GM20000 (cell line): ENCODE data around the gene PITX1.

ENCODE experiments used
- DNase-seq: peaks from one replicate; pipeline ENCODE4 v3.0.0; 2012; ENCODE audit warnings: low spot score
- TF ChIP-seq, protein P1 (sequence below): IDR thresholded peaks from 2 replicates; pipeline ENCODE4 v1.5.1; 2012; ENCODE audit warnings: mild to moderate bottlenecking, control low read depth; ENCODE audit errors: extremely low read depth, missing control alignments

PITX1 gene

DNA sequence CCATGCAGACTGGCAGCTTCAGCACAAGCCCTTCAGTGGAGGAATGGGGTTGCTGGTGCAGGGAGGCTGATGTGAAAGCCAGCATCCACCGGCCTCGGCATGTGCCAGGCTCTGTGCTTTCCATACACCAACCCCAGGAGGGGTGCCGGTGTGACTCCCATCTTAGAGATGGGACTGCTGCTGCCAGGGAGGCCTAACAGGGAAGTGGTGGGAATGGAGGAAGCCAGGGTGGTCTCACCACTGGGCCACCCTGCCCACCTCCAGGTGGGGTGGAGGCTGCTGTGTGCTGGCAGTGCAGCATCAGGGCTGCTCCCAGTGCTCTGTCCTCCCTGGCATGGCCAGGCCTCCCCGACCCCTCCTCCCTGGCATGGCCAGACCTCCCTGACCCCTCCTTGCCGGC is 32.8 kb upstream of the PITX1 start:
- TF ChIP-seq, protein P1, sequence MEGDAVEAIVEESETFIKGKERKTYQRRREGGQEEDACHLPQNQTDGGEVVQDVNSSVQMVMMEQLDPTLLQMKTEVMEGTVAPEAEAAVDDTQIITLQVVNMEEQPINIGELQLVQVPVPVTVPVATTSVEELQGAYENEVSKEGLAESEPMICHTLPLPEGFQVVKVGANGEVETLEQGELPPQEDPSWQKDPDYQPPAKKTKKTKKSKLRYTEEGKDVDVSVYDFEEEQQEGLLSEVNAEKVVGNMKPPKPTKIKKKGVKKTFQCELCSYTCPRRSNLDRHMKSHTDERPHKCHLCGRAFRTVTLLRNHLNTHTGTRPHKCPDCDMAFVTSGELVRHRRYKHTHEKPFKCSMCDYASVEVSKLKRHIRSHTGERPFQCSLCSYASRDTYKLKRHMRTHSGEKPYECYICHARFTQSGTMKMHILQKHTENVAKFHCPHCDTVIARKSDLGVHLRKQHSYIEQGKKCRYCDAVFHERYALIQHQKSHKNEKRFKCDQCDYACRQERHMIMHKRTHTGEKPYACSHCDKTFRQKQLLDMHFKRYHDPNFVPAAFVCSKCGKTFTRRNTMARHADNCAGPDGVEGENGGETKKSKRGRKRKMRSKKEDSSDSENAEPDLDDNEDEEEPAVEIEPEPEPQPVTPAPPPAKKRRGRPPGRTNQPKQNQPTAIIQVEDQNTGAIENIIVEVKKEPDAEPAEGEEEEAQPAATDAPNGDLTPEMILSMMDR, result no peak
- DNase-seq, result no peak

DNA sequence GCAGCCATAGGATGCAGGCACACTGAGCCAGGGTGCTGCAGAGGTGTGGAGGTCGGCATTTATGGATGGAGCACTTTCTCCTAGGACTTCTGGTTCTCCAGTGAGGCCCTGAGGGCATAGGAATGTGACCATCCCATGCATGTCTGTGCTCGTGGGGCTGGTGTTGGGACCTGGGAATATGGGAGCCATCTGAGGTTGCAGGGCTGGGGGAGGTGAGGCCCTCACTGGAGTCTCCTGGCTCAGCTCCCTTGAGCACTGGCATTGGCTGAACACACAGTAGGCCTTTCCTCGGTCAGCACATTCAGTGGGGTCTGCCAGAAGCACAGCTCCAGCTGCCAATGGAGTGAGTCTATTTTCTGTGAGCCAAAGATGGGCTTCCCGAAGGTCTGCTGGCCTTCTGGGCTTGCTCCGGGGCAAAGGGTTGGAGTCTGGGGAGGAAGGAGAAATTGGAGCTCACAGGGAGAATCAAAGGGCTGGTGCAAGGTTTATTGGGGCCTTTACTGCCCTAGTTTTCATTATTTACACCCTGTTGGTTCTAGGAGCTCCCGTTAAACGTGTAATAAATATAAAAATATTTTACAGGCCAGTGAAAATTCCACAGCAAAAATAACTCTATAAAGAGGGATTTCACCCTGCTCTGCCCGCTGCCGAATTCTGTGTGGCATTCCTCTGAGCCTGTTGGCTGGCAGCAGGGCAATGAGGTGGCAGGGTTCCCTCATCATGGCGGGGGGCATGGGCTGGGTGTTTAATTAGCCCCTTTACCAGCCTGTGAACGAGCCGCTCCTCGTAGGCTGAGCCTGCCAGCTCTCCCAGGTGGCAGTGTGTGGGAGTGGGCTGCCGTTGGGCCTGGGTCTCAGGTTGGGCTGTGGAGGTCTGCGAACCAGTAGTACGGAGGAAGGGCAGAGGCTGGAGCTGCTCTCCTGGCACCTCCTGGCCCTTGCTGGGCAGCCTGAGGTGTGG is 31.6 kb upstream of the PITX1 start:
- DNase-seq, result no peak

DNA sequence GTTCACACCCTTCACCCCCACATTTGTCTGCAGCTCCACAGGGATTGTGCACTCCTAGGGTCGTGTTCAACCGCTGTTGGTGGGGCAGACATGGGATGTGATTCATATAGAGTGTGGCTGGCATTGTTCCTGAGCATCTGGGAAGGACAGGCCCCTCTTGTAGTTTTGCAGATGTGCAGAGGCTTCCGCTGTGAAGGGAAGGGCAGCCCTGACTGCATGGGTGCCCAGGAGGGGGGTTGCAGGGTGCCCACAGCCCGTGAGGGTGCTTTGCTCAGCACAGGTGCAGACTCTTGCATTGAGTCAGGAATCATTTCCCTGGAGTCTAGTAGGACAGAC is 30.2 kb upstream of the PITX1 start:
- TF ChIP-seq, protein P1, result no peak
- no peak for DNase-seq

More for the DNA sequence above, 31.6 kb upstream of the PITX1 start:
- TF ChIP-seq, protein P1, result no peak

DNA sequence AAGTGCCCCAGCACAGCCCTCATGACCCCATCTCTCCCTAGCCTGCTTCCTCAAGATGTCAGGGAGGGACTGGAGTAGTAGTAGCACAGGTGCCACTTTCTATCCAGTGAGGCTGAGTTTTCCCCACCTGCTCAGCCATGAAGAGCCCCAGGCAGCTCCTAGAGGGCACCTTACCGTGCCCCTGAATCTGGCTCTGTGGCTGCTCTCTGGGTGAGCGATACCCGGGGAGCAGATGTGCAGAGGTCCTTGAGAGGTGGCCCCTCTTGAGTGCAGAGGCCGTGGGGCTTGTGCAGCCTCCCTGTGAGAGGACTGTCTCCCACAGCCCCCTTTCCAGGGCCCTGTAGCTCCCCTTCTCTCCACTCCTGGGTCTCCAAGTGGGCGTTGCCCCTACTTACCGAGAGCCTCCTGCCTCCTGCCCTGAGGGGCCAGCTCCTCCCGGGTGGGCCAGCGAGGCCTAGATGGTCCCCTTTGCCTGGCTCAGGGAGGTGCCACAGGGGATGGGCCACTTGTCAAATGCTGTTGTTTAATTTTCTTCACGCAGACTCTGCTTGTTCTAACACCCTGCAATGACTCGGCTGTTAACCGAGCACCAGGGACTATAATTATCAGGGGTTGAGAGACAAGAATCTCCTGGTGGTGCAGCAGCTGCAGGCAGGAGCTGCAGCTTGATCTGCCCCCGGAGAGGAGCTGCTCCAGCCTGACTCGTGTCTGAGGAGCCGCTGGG is 29.6 kb upstream of the PITX1 start:
- TF ChIP-seq, protein P1, result no peak
- no peak for DNase-seq

DNA sequence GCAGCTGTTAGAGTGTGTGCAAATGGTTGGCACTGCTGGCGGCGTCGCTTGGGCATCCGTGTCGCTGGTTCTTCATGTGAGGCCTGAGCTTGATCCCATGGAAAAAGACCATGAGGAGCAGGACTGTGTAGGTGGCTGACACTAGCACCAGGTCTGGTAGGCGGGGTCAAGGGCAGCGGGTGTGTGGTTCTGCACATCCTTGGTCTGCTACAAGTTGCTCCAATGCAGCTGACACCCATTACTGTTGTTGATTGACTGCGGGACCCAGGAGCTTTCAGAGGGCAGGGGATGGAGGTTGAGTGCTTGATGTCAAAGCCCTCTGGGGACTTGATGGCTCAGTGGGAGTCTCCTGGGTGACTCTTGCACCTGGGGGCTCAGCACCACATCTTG is 29.0 kb upstream of the PITX1 start:
- no peak for DNase-seq
- TF ChIP-seq, protein P1, result no peak

DNA sequence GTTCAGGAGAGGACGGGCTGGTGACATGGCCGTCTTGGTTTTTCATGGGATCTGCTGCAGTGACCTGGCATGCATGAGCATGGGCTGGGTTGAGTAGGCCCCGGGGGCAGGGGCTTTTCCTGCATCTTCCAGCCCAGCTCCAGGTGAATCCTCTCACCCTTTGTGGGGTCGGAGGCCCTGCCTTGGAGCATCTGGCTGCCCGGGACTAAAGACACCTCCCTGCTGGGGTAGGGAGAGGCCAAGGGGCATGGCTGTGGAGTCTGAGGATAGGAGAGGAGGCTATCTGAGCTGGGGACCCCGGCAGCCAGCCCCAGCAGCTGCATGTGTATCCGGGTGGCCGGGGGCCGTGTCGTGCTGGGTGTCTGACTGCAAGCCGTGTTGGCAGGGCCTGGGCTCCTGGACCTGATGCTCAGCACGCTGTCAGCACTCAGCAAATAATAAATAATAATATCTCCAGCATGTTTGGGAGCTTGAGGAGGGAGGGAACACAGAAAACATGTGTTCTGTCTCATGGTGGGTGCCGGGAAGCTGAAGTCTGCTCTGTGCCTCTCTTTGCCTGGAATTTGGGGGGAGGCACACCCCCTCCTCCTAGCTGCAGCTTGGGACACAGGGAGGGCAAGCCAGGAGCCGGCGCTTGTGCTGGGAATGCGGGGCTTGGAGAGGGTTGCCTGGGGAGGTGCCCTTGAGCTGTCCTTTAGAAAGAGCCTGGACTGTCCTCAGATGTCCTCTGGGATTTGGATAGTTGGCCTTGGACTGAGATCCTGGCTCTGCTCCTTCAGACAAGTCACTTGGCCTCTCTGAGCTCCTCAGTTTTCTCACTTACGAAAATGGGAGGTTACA is 28.4 kb upstream of the PITX1 start:
- no peak for DNase-seq
- TF ChIP-seq, protein P1, result no peak

DNA sequence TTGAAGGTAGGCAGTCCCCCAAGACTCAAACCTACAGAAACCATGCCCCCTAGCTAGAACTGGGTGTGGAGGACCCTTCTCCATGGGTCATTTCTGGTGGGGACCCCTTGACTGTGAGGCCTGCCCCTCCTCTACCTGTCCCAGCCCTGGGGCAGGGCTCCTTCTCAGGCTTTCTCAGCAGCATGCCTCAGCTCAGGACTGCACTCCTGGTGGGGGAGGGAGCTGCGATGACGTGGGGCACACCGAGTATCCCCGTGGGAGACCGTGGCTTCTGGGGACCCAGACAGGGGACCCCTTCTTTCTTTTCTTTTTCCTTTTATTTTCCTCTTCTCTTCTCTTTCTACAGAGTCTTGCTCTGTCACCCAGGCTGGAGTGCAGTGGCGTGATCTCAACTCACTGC is 27.0 kb upstream of the PITX1 start:
- TF ChIP-seq, protein P1, result no peak
- no peak for DNase-seq
